ENCODE results near the gene ATP2C2.

The ATP2C2 gene

GRCh38 chr16:84461029-84461412 is 92.7 kb downstream of the ATP2C2 start:
- no peaks in the 10 kb centered on the region for H3K27me3 ChIP-seq (ENCODE audit: insufficient read depth, low read depth)
- no peaks in the 10 kb centered on the region for H3K4me1 ChIP-seq (ENCODE audit: low read depth, poor library complexity, severe bottlenecking)
- no peak overlapping the region for H3K9ac ChIP-seq
- H3K36me3 ChIP-seq (ENCODE audit: insufficient read depth): no peaks in the 10 kb centered on the region
- H4K20me1 ChIP-seq (ENCODE audit: insufficient read depth): no peaks in the 10 kb centered on the region
- no peak overlapping the region for H2AFZ ChIP-seq (ENCODE audit: low read depth)
- no peak for TF ChIP-seq CTCF (conservative IDR thresholded peaks at IDR 0.05; ENCODE audit: low read depth, low read length)
- H3K4me3 ChIP-seq (IDR thresholded peaks at IDR 0.05; ENCODE audit: insufficient read depth, low read depth, low read length): no peak overlapping the region
- no peaks in the 10 kb centered on the region for H3K79me2 ChIP-seq (ENCODE audit: insufficient read depth, low read depth)
- no peak overlapping the region for H3K27ac ChIP-seq
- H3K4me2 ChIP-seq: no peak overlapping the region

- no peaks in the 10 kb centered on the region for H3K79me2 ChIP-seq (ENCODE audit: insufficient read depth, low read depth)
- H3K4me1 ChIP-seq (ENCODE audit: low read depth, poor library complexity, severe bottlenecking): no peaks in the 10 kb centered on the region
- no peaks in the 10 kb centered on the region for H3K27me3 ChIP-seq (ENCODE audit: insufficient read depth, low read depth)
- H3K36me3 ChIP-seq (ENCODE audit: insufficient read depth): no peaks in the 10 kb centered on the region
- H3K4me2 ChIP-seq: no peak overlapping the region
- TF ChIP-seq CTCF (conservative IDR thresholded peaks at IDR 0.05; ENCODE audit: low read depth, low read length): no peak
- H3K9ac ChIP-seq: no peak overlapping the region
- H4K20me1 ChIP-seq (ENCODE audit: insufficient read depth): no peaks in the 10 kb centered on the region
- no peak overlapping the region for H3K27ac ChIP-seq
- no peak overlapping the region for H3K4me3 ChIP-seq (IDR thresholded peaks at IDR 0.05; ENCODE audit: insufficient read depth, low read depth, low read length)
- H2AFZ ChIP-seq (ENCODE audit: low read depth): no peak overlapping the region
These were observed 93.3 kb downstream of the ATP2C2 start for GRCh38 chr16:84461413-84462295.

- no peaks in the 10 kb centered on the region for H3K36me3 ChIP-seq (ENCODE audit: insufficient read depth)
- H3K4me3 ChIP-seq (IDR thresholded peaks at IDR 0.05; ENCODE audit: insufficient read depth, low read depth, low read length): no peak overlapping the region
- no peak overlapping the region for H3K9ac ChIP-seq
- no peak overlapping the region for H2AFZ ChIP-seq (ENCODE audit: low read depth)
- H3K4me1 ChIP-seq (ENCODE audit: low read depth, poor library complexity, severe bottlenecking): no peaks in the 10 kb centered on the region
- TF ChIP-seq CTCF (conservative IDR thresholded peaks at IDR 0.05; ENCODE audit: low read depth, low read length): no peak
- no peaks in the 10 kb centered on the region for H3K79me2 ChIP-seq (ENCODE audit: insufficient read depth, low read depth)
- H3K4me2 ChIP-seq: no peak overlapping the region
- H3K27ac ChIP-seq: no peak overlapping the region
- H3K27me3 ChIP-seq (ENCODE audit: insufficient read depth, low read depth): no peaks in the 10 kb centered on the region
- H4K20me1 ChIP-seq (ENCODE audit: insufficient read depth): no peaks in the 10 kb centered on the region
These were observed 94.2 kb downstream of the ATP2C2 start for GRCh38 chr16:84462296-84463210.

- Histone ChIP-seq H3K4me2 (no peak overlapping the region), H3K27ac (no peak overlapping the region), H3K27me3 (ENCODE audit: insufficient read depth, low read depth) (no peaks in the 10 kb centered on the region), H4K20me1 (ENCODE audit: insufficient read depth) (no peaks in the 10 kb centered on the region), H3K9ac (no peak overlapping the region), H3K4me1 (ENCODE audit: low read depth, poor library complexity, severe bottlenecking) (no peaks in the 10 kb centered on the region), H3K36me3 (ENCODE audit: insufficient read depth) (no peaks in the 10 kb centered on the region), H2AFZ (ENCODE audit: low read depth) (no peak overlapping the region), H3K79me2 (ENCODE audit: insufficient read depth, low read depth) (no peaks in the 10 kb centered on the region), H3K4me3 (IDR thresholded peaks at IDR 0.05; ENCODE audit: insufficient read depth, low read depth, low read length) (no peak overlapping the region)
- TF ChIP-seq CTCF (conservative IDR thresholded peaks at IDR 0.05; ENCODE audit: low read depth, low read length): no peak
These were observed 94.9 kb downstream of the ATP2C2 start for GRCh38 chr16:84463221-84463620.

All from KMS-11 (cell line).